Heart left ventricle (tissue), 13 donors: ENCODE results near the gene HMGCLL1.

ENCODE experiments used
- CTCF ChIP-seq, 12 donors: fragments of 200-600 bp; sonication (generic) in 4 of 12; IDR thresholded peaks; one replicate each; pipeline versions ENCODE4 v1.5.0 to v1.8.0; 2018 to 2022; ENCODE audit warnings: antibody characterized with exemption in 12 of 12, mild to moderate bottlenecking in 5 of 12
- POLR2A ChIP-seq, 2 donors: fragments of 450-650 bp; IDR thresholded peaks; one replicate each; pipeline ENCODE4 v1.6.1; 2017; ENCODE audit warnings: antibody characterized with exemption in 2 of 2, mild to moderate bottlenecking in 2 of 2, moderate library complexity in 2 of 2
- donor health status: ischemic (EF 13 %, LVEDD 7.1; RV severe dilation, severe dysfunction).
- donor health status: DM: no; HTN: yes; CAD: no.
- donor health status: DM: no; HTN: no; CAD: no.
- donor health status: ischemic (EF 25% LVEDD 6.9; RV normal size, moderate dysfunction).
- donor health status: ischemic (EF 25% LVEDD 5.7; RV mildly dilated, moderate dysfunction).
- donor health status: ischemic (EF 35%, LVEDD 5.7; RV mildly dilated, moderate dysfunction).
- donor health status: nonischemic (EF 11% LVEDD 7.7; RV severe dilation, severe dysfunction).
- donor health status: DM: yes; HTN: yes; CAD: no.
- donor health status: PGD.
- donor health status: ischemic (EF 29% LVEDD 5.4; RV normal size, mild dysfunction).
- donor health status: nonischemic (EF 23%, LVEDD 6.1; RV moderate dilation, normal function).

- TF ChIP-seq CTCF (IDR thresholded peaks at IDR 0.05) (no peak), POLR2A (IDR thresholded peaks at IDR 0.05) (no peak)
Measured at GRCh38 chr6:55518529-55519060, 60.4 kb downstream of the HMGCLL1 start.
